CD4-positive, alpha-beta T cell (primary cell): ENCODE measurements around the gene NUB1. TPM values are rescaled to one million over a fixed set of nuclear protein-coding genes. Genes with fewer than 3 reads are reported as not detected.

Source experiments
- ATAC-seq: fragments of 200-7000 bp; cut with Tn5 transposase; one replicate; pipeline ENCODE4 v1.10.0; 2022; ENCODE audit warnings: mild to moderate bottlenecking; ENCODE audit not compliant: poor library complexity
- CTCF ChIA-PET: fragments of 350-600 bp; sonication (Branson Sonifier 250); formaldehyde crosslinking; loops from one replicate; lab custom pipeline; 2021; ENCODE audit warnings: antibody characterized with exemption, inconsistent platforms; lab: Charles Lee
- POLR2A ChIA-PET: fragments of 350-600 bp; sonication (Branson Sonifier 250); formaldehyde crosslinking; loops from one replicate; lab custom pipeline; 2021; ENCODE audit warnings: antibody characterized with exemption, inconsistent platforms; lab: Charles Lee
- DNase-seq, 14 experiments: peaks; one replicate each; pipeline ENCODE4 v3.0.0-alpha.2; 2013 to 2020; ENCODE audit warnings: mixed read lengths in 2 of 14
- H3K27ac ChIP-seq, 2 donors: one replicate each; pipeline versions ENCODE4 v1.5.1 to v1.7.0; 2013; ENCODE audit warnings: low read length in 2 of 2, low read depth in 1 of 2, mild to moderate bottlenecking in 1 of 2
- H3K27me3 ChIP-seq, 2 experiments: 1 replicate in 1 of 2; 2 replicates in 1 of 2; pipeline versions ENCODE4 v1.6.1 to v1.7.0; 2013; ENCODE audit warnings: low read length in 2 of 2, control low read depth in 1 of 2, mild to moderate bottlenecking in 1 of 2, moderate library complexity in 1 of 2; ENCODE audit not compliant: insufficient read depth in 2 of 2, control insufficient read depth in 1 of 2
- H3K36me3 ChIP-seq: one replicate; pipeline ENCODE4 v1.6.1; 2013; ENCODE audit warnings: low read length, control low read depth; ENCODE audit not compliant: insufficient read depth
- H3K4me1 ChIP-seq: one replicate; pipeline ENCODE4 v1.6.1; 2013; ENCODE audit warnings: low read length, control low read depth; ENCODE audit not compliant: insufficient read depth
- H3K4me3 ChIP-seq: one replicate; pipeline ENCODE4 v1.5.1; 2013; ENCODE audit warnings: mild to moderate bottlenecking, low read length, moderate library complexity
- H3K9me3 ChIP-seq, 2 experiments: 1 replicate in 1 of 2; 2 replicates in 1 of 2; pipeline versions ENCODE4 v1.6.1 to v1.7.0; 2013; ENCODE audit warnings: low read length in 2 of 2, mild to moderate bottlenecking in 2 of 2, control low read depth in 1 of 2, moderate library complexity in 1 of 2; ENCODE audit not compliant: control insufficient read depth in 1 of 2, insufficient read depth in 1 of 2
- H3K27ac Mint-ChIP-seq: one replicate; pipeline ENCODE4 v1.8.0; 2020; ENCODE audit warnings: mixed read lengths
- H3K27me3 Mint-ChIP-seq: one replicate; pipeline ENCODE4 v1.8.0; 2021; ENCODE audit warnings: mixed read lengths
- H3K36me3 Mint-ChIP-seq: one replicate; pipeline ENCODE4 v1.8.0; 2021; ENCODE audit warnings: low read depth, mixed read lengths
- H3K4me1 Mint-ChIP-seq: one replicate; pipeline ENCODE4 v1.8.0; 2021; ENCODE audit warnings: low read depth, mixed read lengths
- H3K4me3 Mint-ChIP-seq: one replicate; pipeline ENCODE4 v1.8.0; 2020; ENCODE audit warnings: mild to moderate bottlenecking, mixed read lengths
- H3K9me3 Mint-ChIP-seq: one replicate; pipeline ENCODE4 v1.8.0; 2020; ENCODE audit warnings: mixed read lengths
- intact Hi-C, 2 experiments: fragments of 100-400 bp; cut with DNase I in 1 of 2; cut with micrococcal nuclease in 1 of 2; formaldehyde crosslinking; loops; one replicate each; pipeline versions ENCODE4 v1.15.1 to v1.9.0; 2023 to 2025; cut with DNase I, micrococcal nuclease
- total RNA-seq, 174 experiments: library from RNA in 2 of 174; stranded (reverse) in 2 of 174; gene quantifications; one replicate each; pipeline ENCODE4 v1.2.3 and lab custom pipeline; 2021 to 2026
- TF ChIP-seq, protein P1 (sequence below): fragments of 200-600 bp; IDR thresholded peaks from one replicate; pipeline ENCODE4 v1.8.0; 2022; ENCODE audit warnings: antibody characterized with exemption, mild to moderate bottlenecking

The NUB1 gene
- total RNA-seq, 2 experiments from 2014 or later, result 86.0 to 90.4 TPM

- Histone ChIP-seq H3K4me3 (no peak overlapping the region), H3K4me1 (peaks cover 19% of the 10 kb centered on the region), H3K27me3 (no peaks in the 10 kb centered on the region), H3K27ac (no peak overlapping the region), H3K36me3 (no peaks in the 10 kb centered on the region), H3K9me3 (peaks cover 5 to 14% of the 10 kb centered on the region in 2 experiments)
- intact Hi-C loops, result loop anchor here in 1 of 2 experiments (2.0 kb wide), 1 partner anchor 16 kb away; no protein-coding TSS in a partner anchor
- Mint-ChIP-seq H3K27me3 (no peaks in the 10 kb centered on the region), H3K27ac (no peak overlapping the region), H3K36me3 (no peaks in the 10 kb centered on the region), H3K4me1 (peaks cover 7% of the 10 kb centered on the region), H3K4me3 (no peak overlapping the region), H3K9me3 (no peaks in the 10 kb centered on the region)
- ChIA-PET CTCF (no interaction called here), POLR2A (no interaction called here)
- ATAC-seq (no peak), DNase-seq (no peak)
- TF ChIP-seq, protein P1, sequence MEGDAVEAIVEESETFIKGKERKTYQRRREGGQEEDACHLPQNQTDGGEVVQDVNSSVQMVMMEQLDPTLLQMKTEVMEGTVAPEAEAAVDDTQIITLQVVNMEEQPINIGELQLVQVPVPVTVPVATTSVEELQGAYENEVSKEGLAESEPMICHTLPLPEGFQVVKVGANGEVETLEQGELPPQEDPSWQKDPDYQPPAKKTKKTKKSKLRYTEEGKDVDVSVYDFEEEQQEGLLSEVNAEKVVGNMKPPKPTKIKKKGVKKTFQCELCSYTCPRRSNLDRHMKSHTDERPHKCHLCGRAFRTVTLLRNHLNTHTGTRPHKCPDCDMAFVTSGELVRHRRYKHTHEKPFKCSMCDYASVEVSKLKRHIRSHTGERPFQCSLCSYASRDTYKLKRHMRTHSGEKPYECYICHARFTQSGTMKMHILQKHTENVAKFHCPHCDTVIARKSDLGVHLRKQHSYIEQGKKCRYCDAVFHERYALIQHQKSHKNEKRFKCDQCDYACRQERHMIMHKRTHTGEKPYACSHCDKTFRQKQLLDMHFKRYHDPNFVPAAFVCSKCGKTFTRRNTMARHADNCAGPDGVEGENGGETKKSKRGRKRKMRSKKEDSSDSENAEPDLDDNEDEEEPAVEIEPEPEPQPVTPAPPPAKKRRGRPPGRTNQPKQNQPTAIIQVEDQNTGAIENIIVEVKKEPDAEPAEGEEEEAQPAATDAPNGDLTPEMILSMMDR, result no peak
These were observed 81.6 kb downstream of the NUB1 start for GRCh38 chr7:151423226-151423625.

DNA sequence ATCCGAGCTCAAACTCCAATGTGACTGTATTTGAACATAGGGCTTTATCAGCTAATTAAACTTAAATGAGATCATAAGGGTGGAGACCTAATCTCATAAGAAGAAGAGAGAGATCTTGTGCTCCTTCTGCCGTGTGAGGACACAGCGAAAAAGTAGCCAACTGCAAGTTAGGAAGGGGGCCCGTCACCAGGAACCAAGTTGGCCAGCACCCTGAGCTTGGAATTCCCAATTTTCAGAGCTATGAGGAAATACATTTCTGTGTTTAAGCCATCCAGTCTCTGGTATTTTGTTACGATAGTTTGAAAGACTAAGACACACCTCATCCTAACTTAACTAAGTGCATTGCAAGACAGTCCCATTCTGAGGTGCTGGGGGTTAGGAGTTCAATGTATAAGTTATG, 82.3 kb downstream of the NUB1 start:
- CTCF ChIA-PET, result no interaction called here
- POLR2A ChIA-PET, result no interaction called here
- TF ChIP-seq, protein P1, result no peak
- Mint-ChIP-seq H3K4me3 (no peak overlapping the region), H3K9me3 (no peaks in the 10 kb centered on the region), H3K4me1 (peaks cover 14% of the 10 kb centered on the region), H3K27ac (no peak overlapping the region), H3K27me3 (no peaks in the 10 kb centered on the region), H3K36me3 (no peaks in the 10 kb centered on the region)
- no peaks in the 10 kb centered on the region for H3K27me3 ChIP-seq
- no peak overlapping the region for H3K4me3 ChIP-seq
- H3K9me3 ChIP-seq, result peaks cover 5 to 14% of the 10 kb centered on the region in 2 experiments
- peaks cover 26% of the 10 kb centered on the region for H3K4me1 ChIP-seq
- DNase-seq (no peak), ATAC-seq (no peak)
- no peaks in the 10 kb centered on the region for H3K36me3 ChIP-seq
- H3K27ac ChIP-seq, result no peak overlapping the region
- intact Hi-C loops, result loop anchor here in 1 of 2 experiments (2.0 kb wide), 1 partner anchor 17 kb away; no protein-coding TSS in a partner anchor

- Mint-ChIP-seq H3K4me1 (peaks cover 22% of the 10 kb centered on the region), H3K36me3 (no peaks in the 10 kb centered on the region), H3K27ac (no peak overlapping the region), H3K9me3 (no peaks in the 10 kb centered on the region), H3K4me3 (no peak overlapping the region), H3K27me3 (no peaks in the 10 kb centered on the region)
- no peak overlapping the region for H3K27ac ChIP-seq
- intact Hi-C loops, result no loop called here
- ATAC-seq (no peak), DNase-seq (no peak)
- H3K4me1 ChIP-seq, result peaks cover 34% of the 10 kb centered on the region
- TF ChIP-seq, protein P1, result no peak
- ChIA-PET POLR2A (no interaction called here), CTCF (no interaction called here)
- no peak overlapping the region for H3K4me3 ChIP-seq
- H3K36me3 ChIP-seq, result no peaks in the 10 kb centered on the region
- peaks cover 1 to 11% of the 10 kb centered on the region in 2 experiments for H3K9me3 ChIP-seq
- H3K27me3 ChIP-seq, result no peaks in the 10 kb centered on the region
These were observed 83.2 kb downstream of the NUB1 start for GRCh38 chr7:151424799-151425198.
